GM19023 (cell line): ENCODE data around the gene EPB41L4B.
"Not testable (repeated sequence)": the region's sequence is repeated elsewhere in the genome, so short reads cannot be mapped to it uniquely, and the experiment has no call there.

Experiments
- ATAC-seq: cut with Tn5 transposase; IDR thresholded peaks from one replicate; pipeline ENCODE4 v1.9.1; 2021; ENCODE audit warnings: mild to moderate bottlenecking, moderate library complexity; ENCODE audit not compliant: unreplicated experiment

EPB41L4B gene

GRCh38 chr9:109301012-109301411 is 19.8 kb downstream of the EPB41L4B start:
- no peak for ATAC-seq

- no peak for ATAC-seq
Observed at GRCh38 chr9:109299891-109300290, 21.0 kb downstream of the EPB41L4B start.

- ATAC-seq: no peak
Observed at GRCh38 chr9:109297899-109298298, 23.0 kb downstream of the EPB41L4B start.

GRCh38 chr9:109295221-109296130 is 25.4 kb downstream of the EPB41L4B start:
- no peak for ATAC-seq

- no peak for ATAC-seq
Observed at GRCh38 chr9:109290385-109290784, 30.5 kb downstream of the EPB41L4B start.

GRCh38 chr9:109289931-109290330 is 30.9 kb downstream of the EPB41L4B start:
- no peak for ATAC-seq

- ATAC-seq: no peak
Observed at GRCh38 chr9:109289186-109289585, 31.7 kb downstream of the EPB41L4B start.

GRCh38 chr9:109286981-109287380 is 33.9 kb downstream of the EPB41L4B start:
- ATAC-seq: no peak

GRCh38 chr9:109286571-109286977 is 34.3 kb downstream of the EPB41L4B start:
- ATAC-seq: no peak

GRCh38 chr9:109283672-109284071 is 37.2 kb downstream of the EPB41L4B start:
- not testable (repeated sequence) for ATAC-seq

- ATAC-seq: no peak
Observed at GRCh38 chr9:109283012-109283411, 37.8 kb downstream of the EPB41L4B start.

- no peak for ATAC-seq
Observed at GRCh38 chr9:109282302-109282701, 38.6 kb downstream of the EPB41L4B start.

GRCh38 chr9:109281518-109281917 is 39.3 kb downstream of the EPB41L4B start:
- ATAC-seq: no peak

- ATAC-seq: no peak
Observed at GRCh38 chr9:109278848-109279247, 42.0 kb downstream of the EPB41L4B start.

- no peak for ATAC-seq
Observed at GRCh38 chr9:109278216-109278615, 42.6 kb downstream of the EPB41L4B start.

- ATAC-seq: no peak
Observed at GRCh38 chr9:109277451-109277850, 43.4 kb downstream of the EPB41L4B start.

- ATAC-seq: no peak
Observed at GRCh38 chr9:109276469-109277440, 44.1 kb downstream of the EPB41L4B start.

- ATAC-seq: no peak
Observed at GRCh38 chr9:109274884-109275730, 45.8 kb downstream of the EPB41L4B start.

GRCh38 chr9:109273869-109274268 is 47.0 kb downstream of the EPB41L4B start:
- no peak for ATAC-seq

GRCh38 chr9:109272745-109273144 is 48.1 kb downstream of the EPB41L4B start:
- no peak for ATAC-seq

- ATAC-seq: no peak
Observed at GRCh38 chr9:109272045-109272444, 48.8 kb downstream of the EPB41L4B start.
